Measurements from ENCODE around the gene NACA2.
"Not testable (repeated sequence)": the region's sequence is repeated elsewhere in the genome, so short reads cannot be mapped to it uniquely, and the experiment has no call there.

NACA2 gene

DNA sequence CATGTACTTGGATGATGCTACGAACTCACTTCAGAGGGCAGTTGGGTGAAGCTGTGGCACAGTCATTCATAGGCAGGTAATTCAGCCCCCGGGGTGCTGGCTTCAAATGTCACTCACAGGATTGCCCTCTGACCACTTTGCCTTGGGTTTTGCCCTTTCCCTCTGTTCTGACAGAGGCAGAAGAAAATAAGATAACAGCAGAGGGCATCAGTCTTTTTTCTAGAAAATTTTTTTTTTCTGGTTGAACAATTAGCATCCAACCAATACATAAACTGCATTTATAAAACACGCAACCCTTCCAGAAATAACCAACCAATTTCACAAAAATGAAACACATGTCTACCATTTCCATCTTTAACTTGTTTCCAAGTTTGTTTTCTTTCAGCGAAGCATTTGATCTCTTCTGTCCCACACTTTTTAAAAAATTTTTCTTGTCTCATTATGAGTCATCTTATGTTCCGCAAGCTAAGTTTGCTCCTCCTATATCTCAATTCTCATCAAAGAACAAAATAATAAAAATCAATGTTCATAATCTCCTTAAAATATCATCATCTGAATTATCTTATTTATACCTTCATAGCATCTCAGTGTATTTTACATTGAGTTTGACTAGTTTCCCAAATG is 15.6 kb downstream of the NACA2 start:
- no peak for DNase-seq

DNA sequence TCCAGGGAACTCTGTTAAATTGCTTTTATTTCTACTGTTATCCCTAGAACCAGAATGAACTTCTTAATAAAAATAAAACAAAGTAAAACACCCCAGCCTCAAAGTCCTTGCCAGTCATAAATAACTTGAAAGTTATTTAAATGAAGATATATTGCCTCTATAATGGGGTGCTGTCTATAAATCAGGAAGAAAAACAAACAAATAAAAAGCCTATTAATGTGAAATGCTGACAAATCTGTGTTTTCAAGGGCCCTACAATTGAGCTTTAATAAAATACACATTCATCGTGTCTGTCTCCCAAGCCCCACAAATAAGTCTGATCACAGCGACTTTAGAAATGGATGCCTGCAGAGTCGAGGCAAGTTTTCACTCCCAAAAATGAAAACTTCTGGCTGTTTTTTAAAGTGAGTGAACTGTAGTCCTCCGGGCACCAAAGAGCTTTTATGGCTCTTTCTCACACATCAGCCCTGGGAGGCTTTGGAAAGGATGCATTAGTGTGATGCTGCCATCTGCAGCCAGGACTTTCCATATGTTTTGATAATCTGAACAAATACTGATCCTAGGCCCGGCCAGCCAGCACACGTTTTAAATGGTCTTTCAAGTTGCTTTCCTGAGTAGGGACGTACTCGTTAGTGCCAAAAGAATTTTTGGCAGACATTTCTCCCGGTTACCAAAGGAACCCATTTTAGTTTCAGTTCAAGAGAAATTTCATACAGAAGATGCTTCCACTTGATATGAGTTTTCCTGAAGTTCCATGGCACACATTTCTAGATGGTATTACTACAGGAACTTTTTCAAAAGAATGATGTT is 16.3 kb downstream of the NACA2 start:
- no peak for DNase-seq

DNA sequence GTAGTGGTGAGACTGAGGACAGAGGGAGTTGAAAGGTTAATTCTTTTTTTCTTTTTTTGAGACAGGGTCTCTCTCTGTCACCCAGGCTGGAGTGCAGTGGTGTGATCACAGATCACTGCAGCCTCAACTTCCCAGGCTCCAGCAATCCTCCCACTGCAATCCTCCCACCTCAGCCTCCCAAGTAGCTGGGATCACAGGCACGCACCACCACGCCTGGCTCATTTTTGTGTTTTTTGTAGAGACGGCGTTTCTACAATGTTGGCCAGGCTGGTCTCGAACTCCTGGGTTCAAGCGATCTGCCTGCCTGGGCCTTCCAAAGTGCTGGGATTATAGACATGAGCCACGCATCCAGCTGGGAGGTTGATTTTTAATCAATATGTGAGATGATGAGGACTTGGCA is 18.5 kb downstream of the NACA2 start:
- not testable (repeated sequence) for DNase-seq

DNA sequence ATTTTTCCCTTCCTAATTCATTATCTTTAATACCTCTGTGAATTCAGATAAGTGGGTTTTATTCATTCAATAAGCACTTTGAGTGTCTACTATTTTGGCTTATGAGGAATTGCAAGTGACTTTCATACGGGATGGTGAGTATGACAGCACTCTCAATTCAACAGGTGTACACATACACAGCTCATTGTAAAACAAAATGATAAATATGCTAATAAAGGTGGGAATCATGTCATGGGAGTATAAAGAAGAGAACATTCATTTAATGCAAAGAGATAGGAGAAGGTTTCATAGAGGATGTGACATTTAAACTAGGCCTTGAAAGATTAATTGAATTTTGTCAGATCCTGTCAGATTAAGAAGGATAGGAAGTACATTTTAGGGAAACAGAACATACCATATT is 19.4 kb downstream of the NACA2 start:
- no peak for DNase-seq

DNA sequence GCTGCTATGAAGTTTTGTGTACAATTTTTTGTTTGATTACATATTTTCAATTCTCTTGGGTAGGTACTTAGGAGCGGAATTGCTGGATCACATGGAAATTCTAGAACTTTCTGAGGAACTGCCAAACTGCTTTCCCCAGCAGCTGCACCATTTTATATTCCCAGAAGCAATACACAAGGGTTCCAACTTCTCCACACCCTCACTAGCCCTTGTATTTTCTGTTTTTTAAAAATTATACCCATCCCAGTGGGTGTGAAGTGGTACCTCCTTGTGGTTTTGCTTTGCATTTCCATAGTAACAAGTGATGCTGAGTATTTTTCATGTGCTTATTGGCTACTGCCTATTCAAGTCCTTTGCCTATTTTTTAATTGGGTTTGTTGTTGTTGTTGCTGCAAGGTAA is 20.9 kb downstream of the NACA2 start:
- DNase-seq = no peak

DNA sequence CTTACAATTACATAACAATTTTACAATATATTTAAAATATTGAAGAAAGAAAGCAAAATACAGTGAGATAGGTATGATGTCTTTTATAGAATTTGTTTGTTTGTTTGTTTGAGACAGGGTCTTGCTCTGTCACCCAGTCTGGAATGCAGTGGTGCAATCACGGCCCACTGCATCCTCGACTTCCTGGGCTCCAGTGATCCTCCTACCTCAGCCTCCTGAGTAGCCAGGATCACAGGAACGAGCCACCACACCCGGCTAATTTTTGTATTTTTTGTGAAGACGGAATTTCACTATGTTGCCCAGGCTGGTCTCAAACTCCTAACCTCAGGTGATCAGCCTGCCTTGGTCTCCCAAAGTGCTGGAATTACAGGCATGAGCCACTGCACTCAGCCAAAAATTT is 21.5 kb downstream of the NACA2 start:
- DNase-seq = not testable (repeated sequence)

DNA sequence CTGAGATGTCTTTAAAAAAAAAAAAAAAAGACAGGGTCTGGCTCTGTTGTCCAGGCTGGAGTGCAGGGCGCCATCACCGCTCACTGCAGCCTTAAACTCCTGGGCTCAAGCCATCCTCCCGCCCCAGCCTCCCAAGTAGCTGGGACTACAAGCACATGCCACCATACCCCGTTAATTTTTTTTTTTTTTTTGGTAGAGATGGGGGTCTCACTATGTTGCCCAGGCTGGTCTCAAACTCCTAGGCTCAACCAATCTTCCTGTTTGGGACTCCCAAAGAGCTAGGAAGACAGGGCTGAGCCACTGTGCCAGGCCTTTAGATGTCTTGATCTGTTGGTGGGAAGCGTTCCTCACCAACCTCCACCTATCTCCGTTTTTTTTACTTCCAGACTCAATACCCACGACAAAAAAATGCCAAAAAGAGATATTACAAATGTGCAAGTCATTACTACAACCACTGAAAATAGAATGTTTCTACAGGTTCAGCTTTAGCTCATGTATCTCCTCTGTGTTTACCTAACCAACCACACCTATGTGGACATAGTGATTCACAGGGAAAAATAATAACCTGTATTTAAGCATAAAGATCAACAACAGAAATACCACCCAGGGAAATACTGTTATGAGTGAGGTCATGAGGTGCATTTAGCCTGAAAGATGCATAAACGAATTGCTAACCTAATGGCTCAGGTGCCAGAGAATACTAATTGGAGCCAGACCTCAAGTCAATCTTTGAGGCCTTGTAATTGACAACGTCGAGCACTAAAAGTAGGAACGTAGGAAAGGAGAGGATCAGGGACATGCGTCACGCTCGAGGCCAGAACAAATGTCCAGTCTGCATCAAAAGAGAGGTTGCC is 22.6 kb downstream of the NACA2 start:
- no peak for DNase-seq

DNA sequence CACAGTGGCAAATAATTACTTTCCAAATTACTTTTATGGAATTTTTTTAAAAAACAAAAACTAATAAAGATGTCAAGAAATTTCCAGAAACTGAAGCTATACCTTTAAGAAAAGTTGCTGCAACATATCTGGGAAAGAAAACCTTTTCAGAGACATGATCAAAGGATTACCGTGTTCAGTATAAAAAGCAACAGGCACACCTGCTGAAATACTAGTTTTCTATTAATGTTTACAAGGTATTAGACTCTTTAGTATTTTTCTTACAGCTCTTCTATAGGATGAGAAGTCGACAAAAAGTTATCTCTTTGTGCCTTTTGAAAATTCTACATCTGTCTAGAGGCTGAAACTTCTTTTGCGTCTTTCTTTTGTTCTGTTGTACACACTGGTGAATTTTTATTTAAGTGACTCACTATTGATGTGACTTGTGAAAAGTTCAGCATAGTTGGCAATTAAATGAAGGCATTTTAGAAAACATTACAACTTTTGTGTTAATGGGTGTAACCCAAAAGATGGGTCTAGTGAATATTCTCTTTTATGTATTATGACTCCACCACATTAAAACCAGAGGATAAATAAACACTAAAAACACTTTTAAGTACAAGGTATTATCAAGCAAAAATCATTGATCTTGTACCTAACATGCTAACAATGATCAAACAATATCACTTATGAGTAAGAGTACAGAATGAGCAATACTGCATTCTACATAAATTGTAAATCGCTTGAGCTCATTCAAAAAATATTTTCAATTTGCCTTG is 23.8 kb downstream of the NACA2 start:
- no peak for DNase-seq

DNA sequence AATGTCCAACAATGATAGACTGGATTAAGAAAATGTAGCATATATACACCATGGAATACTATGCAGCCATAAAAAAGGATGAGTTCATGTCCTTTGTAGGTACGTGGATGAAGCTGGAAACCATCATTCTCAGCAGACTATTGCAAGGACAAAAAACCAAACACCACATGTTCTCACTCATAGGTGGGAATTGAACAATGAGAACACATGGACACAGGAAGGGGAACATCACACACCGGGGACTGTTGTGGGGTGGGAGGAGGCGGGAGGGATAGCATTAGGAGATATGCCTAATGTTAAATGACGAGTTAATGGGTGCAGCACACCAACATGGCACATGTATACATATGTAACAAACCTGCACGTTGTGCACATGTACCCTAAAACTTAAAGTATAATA is 24.6 kb downstream of the NACA2 start:
- not testable (repeated sequence) for DNase-seq

DNA sequence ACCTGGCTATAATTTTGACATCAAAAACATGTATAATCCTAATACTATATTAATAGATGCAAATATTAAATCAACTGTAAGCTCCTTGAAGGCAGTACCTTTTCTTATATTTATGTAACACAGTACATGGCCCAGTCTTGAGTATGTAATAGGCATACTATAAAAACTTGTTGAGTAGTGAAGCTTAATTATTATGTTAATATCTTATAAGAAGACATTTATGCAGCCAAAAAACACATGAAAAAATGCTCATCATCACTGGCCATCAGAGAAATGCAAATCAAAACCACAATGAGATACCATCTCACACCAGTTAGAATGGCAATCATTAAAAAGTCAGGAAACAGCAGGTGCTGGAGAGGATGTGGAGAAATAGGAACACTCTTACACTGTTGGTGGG is 25.2 kb downstream of the NACA2 start:
- not testable (repeated sequence) for DNase-seq

DNA sequence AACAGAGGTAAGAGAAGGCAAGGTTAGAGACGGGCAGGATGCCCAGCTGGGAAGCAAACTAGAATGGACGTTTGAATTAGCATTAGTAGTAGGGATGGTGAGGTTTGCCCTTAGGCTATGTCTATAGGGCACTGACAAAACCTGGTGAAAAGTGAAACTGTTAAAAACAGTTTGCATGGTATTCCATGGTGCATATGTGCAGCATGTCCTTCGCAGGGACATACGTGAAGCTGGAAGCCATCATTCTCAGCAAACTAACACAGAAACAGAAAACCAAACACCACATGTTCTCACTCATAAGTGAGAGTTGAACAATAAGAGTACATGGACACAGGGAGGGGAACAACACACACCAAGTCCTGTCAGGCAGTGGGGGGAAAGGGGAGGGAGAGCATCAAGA is 25.8 kb downstream of the NACA2 start:
- no peak for DNase-seq

DNA sequence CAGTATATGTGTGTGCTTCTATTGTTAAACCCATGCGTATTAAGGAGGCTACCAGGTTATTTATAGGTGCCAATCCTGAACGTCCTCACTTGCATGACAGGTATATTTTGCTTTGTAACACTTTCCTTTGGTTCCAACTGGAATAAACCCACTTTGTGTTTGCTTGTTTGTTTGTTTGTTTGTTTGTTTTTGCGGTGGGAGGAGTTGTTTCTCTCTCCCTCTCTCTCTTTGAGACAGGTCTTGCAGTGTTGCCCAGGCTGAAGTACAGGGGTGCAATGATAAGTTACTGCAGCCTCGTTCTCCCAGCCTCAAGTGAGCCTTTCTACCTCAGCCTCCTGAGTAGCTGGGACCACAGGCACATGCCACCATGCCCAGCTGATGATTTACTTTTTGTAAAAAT is 28.7 kb downstream of the NACA2 start:
- DNase-seq = no peak

DNA sequence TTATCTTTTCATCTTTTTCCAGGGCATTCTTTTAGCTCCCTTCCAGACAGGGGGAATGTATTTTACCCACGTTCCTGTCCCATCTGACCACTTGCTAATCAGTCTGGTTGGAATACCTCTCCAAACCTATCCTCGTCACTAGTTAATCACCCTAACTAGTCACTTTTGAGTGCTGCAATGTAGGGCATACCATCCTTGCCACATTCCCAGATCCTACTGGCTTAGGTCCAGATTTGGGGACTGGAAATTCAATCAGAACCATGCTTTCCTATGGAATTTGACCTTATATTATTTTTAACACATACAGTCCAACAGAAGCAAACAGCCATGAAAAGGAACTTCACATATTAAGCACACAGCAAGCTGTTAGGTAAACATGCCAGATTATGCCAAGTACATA is 29.7 kb downstream of the NACA2 start:
- no peak for DNase-seq

DNA sequence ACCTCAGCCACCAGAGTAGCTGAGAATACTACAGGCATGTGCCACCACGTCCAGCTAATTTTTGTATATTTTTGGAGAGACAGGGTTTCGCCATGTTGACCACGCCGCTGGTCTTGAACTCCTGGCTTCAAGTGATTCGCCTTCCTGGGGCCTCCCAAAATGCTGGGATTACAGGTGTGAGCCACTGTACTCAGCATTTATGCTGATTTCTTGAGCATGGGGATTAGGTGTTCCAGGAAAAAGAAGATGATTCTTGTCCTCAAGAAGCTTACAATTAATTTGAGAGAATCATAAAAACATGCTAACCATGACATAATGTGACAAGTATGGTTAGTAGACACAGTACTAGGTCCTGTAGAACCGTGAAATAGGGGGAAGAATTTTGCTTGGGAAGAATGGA is 30.9 kb downstream of the NACA2 start:
- DNase-seq = no peak

DNA sequence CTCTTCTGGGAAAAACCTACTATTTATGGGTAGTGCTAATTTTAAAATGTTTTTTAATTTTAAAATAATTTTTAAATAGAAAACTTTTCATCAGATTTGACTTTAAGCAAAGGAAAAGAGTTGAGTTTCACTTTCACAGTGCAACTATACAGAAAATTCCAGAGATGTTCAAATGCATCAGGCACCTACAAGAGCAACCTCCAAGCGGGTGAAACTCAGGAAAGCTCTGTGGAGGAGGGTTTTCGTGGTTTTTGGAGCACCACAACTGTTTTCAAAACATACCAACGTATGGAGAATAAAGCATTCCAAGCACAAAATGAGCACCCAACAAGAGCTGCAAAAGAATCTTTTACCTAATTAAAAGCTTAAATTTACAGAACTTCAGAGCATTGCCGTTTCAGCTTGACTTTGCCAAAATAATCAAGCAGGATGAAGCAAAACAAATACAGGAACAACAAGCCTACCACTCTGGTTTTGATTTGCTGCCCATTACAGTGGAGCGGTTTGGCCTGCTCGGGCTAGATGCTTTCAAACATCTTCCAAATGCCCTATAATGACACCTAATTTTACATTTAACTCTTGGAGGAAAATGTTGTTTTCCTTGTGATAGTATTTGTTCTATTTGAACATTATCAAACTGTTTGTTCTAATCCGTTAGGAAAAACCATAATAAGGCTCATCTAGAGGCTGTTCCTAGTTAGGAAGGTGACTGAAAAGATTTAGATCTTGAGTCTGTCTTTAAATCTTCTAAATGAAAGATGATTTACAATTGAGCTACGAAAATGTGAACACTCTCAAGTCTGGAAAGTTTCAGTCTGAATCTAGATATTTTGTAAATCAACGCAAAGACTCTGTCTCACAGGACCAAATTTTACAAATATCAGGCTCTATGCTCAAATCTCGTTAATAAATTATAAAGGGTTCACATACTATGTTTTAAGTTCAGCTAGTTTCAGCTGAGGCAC is 34.5 kb downstream of the NACA2 start:
- no peak for DNase-seq

DNA sequence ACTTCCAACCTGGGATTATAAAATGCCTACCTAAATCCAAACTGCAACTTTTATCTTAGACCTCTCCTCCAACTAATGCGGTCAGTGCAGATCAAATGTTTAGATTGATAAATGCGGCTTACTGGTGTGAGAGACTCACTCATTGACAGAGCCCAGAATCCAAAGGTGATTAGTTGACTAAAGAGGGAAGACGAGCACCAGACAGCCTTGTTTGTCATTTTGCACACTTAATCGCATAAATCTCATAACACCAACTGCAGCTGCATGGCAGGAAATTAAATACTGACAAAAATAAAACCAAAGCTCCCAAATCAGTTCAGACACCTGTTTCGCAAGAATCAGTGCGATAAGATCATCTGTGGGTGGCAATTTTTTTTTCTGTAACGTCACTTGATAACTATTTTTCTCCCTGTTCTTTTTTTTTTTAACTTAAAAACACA is 35.9 kb downstream of the NACA2 start:
- no peak for DNase-seq

DNA sequence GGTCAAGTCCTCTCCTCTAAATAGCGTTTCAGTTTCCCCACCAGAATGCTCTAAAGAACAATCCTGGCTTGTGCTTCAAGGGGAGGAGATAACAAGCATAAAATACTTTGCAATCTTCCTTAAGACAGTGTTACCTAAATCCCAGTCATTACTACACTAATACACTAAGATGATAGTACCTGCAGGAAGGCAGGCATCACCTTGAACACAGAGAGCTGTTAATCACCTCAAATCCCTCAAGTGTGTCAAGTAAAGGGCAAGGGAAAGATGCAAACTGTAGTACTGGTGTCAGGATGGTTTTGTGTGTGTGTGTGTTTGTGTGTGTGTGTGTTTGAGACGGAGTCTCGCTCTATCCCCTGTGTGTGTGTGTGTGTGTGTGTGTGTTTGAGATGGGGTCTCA is 36.8 kb downstream of the NACA2 start:
- no peak for DNase-seq

DNA sequence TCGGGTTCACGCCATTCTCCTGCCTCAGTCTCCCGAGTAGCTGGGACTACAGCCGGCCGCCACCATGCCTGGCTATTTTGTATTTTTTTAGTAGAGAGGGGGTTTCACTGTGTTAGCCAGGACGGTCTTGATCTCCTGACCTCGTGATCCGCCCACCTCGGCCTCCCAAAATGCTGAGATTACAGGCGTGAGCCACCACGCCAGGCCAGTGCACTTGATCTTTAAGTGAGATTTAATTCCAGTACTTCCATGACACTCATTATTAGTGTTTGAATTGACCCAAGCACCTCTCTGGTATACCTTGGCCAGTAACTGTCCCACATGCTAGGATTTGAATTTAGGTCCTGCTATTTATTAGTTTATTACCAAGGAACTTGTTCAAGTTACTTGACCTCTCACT is 38.5 kb downstream of the NACA2 start:
- not testable (repeated sequence) for DNase-seq

DNA sequence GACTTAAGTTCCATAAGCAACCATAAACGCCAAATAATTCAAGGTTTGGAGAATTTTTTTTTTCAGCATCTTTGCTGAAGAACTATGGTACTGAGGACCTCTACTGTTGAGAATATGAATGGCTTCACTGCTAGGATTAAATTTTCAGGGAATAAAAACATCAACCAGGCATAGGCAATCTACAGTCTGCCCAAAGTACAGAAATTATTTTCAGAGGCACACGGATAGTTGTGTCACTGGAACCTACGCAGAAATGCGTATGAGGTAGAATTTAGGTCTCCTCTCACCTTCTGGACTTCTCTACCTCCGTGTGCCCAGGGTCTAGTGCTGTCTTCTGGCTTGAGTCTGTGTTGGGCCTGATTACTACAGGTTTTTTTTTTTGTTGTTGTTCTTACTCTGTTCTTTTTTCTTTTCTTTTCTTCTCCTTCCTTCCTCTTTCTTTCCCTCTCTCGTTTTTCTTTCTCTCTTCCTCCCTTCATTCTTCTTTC is 39.7 kb downstream of the NACA2 start:
- no peak for DNase-seq

DNA sequence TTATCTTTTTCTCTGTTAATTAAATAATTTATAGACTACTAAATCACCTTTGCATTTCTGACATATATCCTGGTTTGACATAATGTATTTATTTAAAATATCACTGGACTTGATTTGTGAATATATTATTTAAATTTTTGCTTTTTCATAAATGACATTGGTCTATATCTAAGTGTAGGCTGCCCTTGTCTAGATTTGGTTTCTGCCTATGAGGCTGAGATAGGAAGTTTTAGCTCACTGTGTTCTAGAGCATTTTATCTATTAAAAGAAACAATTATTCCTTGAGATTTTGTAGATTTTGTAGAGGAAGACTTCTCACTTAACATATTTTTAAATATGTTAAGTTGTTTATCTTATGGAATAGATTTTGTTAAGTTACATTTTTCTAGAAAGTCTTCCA is 43.9 kb downstream of the NACA2 start:
- no peak for DNase-seq

DNA sequence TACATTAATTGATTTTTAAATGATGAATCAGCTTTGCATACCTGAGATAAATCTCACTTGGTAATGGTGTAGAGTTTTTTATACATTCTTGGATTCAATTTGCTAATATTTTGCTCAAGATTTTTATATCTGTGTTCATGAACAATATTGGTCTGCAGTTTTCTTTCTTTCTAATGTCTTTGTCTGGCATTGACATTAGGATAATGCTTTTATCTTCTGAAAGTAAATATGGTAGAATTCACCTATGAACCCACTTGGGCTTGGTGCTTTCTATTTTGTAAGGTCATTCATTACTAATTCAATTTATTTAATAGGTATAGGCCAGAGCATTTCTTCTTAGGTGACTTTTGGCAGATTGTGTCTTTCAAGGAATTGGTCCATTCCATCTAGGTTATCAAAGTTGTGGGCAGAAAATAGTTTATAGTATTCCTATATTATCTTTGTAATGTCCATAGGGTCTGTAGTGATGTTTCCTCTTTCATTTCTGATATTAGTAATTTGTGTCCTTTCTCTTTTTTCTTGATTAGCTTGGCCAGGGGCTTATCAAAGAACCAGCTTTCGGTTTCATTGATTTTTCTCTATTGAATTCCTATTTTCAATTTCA is 45.6 kb downstream of the NACA2 start:
- DNase-seq = no peak

Measured in activated naive CD4-positive, alpha-beta T cell treated with Interleukin-2 at 50 U/mL for 16 hours (primary cell).